SK-N-SH treated with all-trans-retinoic acid at 6 μM for 48 hours (cell line): Measurements from ENCODE around the gene CPAMD8.

ENCODE experiments used
- PPARA ChIP-seq: fragments of 250-450 bp; sonication (Bioruptor Pico); IDR thresholded peaks from 2 replicates; pipeline ENCODE4 v1.5.0; 2020; ENCODE audit warnings: mild to moderate bottlenecking, borderline replicate concordance
- ZFP3 ChIP-seq: fragments of 250-450 bp; sonication (Bioruptor Pico); IDR thresholded peaks from 2 replicates; pipeline ENCODE4 v1.5.0; 2020; ENCODE audit warnings: mild to moderate bottlenecking, moderate library complexity
- TF ChIP-seq, protein P1 (sequence below): fragments of 250-450 bp; sonication (Bioruptor Pico); IDR thresholded peaks from 2 replicates; pipeline ENCODE4 v1.5.0; 2020; ENCODE audit warnings: mild to moderate bottlenecking, moderate library complexity

DNA sequence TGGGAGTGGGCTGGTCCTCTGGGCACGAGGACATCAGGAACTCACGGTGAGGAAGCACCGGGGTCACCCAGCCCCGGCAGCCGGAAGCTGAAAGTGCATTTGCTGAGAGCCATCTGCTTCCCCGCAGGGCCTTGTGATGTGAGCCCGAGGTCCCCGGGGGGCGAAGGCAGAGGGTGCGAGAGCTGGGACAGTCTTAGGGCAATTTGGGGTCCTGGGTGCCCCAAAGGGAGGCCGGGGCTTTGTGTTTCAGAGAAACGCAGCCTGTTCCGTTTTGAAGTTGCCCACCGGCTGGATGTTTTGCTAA lies 133.0 kb downstream of the CPAMD8 start:
- TF ChIP-seq, protein P1, sequence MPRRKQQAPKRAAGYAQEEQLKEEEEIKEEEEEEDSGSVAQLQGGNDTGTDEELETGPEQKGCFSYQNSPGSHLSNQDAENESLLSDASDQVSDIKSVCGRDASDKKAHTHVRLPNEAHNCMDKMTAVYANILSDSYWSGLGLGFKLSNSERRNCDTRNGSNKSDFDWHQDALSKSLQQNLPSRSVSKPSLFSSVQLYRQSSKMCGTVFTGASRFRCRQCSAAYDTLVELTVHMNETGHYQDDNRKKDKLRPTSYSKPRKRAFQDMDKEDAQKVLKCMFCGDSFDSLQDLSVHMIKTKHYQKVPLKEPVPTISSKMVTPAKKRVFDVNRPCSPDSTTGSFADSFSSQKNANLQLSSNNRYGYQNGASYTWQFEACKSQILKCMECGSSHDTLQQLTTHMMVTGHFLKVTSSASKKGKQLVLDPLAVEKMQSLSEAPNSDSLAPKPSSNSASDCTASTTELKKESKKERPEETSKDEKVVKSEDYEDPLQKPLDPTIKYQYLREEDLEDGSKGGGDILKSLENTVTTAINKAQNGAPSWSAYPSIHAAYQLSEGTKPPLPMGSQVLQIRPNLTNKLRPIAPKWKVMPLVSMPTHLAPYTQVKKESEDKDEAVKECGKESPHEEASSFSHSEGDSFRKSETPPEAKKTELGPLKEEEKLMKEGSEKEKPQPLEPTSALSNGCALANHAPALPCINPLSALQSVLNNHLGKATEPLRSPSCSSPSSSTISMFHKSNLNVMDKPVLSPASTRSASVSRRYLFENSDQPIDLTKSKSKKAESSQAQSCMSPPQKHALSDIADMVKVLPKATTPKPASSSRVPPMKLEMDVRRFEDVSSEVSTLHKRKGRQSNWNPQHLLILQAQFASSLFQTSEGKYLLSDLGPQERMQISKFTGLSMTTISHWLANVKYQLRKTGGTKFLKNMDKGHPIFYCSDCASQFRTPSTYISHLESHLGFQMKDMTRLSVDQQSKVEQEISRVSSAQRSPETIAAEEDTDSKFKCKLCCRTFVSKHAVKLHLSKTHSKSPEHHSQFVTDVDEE (CRISPR knock-in tag), result no peak
- TF ChIP-seq PPARA (CRISPR knock-in tag), result no peak
- no peak for TF ChIP-seq ZFP3 (CRISPR knock-in tag)
